ENCODE results near the gene ANKS1B. TPM values are rescaled to one million over a fixed set of nuclear protein-coding genes. Genes with fewer than 3 reads are reported as not detected.

Gene ANKS1B
- total RNA-seq, 4 donors from 2014 or later = 0.88 to 10.7 (median 4.4) TPM

DNA sequence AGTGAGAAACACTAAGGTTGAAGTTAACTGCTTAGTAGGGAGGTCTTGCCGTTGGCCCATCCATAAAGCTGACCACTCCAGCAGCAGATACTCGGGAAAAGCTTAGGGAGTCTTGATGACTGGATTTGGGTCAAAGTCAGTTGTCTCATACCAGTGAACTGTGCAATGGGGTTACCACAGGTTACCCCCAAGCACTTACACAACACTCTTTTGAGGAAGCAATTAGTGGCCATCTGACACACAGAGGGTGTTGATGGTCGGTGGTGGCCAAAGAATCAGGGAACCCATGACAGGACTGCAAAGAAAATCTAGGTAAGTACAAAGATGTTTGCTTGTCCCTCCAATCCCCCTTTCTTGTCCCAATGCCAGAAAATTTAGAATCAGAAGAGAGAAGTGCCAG lies 929.4 kb downstream of the ANKS1B start:
- no peak for TF ChIP-seq POLR2A (IDR thresholded peaks at IDR 0.05)
- TF ChIP-seq, protein P1, sequence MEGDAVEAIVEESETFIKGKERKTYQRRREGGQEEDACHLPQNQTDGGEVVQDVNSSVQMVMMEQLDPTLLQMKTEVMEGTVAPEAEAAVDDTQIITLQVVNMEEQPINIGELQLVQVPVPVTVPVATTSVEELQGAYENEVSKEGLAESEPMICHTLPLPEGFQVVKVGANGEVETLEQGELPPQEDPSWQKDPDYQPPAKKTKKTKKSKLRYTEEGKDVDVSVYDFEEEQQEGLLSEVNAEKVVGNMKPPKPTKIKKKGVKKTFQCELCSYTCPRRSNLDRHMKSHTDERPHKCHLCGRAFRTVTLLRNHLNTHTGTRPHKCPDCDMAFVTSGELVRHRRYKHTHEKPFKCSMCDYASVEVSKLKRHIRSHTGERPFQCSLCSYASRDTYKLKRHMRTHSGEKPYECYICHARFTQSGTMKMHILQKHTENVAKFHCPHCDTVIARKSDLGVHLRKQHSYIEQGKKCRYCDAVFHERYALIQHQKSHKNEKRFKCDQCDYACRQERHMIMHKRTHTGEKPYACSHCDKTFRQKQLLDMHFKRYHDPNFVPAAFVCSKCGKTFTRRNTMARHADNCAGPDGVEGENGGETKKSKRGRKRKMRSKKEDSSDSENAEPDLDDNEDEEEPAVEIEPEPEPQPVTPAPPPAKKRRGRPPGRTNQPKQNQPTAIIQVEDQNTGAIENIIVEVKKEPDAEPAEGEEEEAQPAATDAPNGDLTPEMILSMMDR (IDR thresholded peaks at IDR 0.05) = no peak
- Histone ChIP-seq H3K4me1 (no peaks in the 10 kb centered on the region), H3K4me3 (no peak overlapping the region), H3K27ac (no peak overlapping the region), H3K9me3 (no peaks in the 10 kb centered on the region), H3K27me3 (no peaks in the 10 kb centered on the region), H3K36me3 (no peaks in the 10 kb centered on the region)
- DNase-seq = no peak

DNA sequence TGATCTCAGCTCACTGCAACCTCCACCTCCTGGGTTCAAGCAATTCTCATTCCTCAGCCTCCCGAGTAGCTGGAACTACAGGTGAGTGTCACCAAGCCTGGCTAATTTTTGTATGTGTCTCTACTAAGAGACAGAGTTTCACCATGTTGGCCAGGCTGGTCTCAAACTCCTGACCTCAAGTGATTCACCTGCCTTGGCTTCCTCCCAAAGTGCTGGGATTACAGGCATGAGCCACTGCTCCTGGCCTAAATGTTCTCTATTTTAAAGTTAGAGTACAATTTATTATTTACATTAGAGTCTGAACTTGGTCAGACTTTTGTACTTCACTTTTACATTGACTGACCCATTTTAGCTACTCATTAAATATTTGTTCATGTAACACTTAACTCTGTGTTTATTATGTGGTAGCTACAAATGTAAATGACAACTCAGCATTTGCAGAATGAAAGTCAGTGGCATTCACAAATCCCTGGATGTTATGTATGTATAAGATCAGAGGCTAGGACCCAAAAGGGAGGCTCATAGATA lies 930.1 kb downstream of the ANKS1B start:
- Histone ChIP-seq H3K27me3 (no peaks in the 10 kb centered on the region), H3K36me3 (no peaks in the 10 kb centered on the region), H3K4me3 (no peak overlapping the region), H3K27ac (no peak overlapping the region), H3K4me1 (no peaks in the 10 kb centered on the region), H3K9me3 (no peaks in the 10 kb centered on the region)
- DNase-seq = no peak
- no peak for TF ChIP-seq POLR2A (IDR thresholded peaks at IDR 0.05)
- TF ChIP-seq, protein P1 (IDR thresholded peaks at IDR 0.05) = no peak

- Histone ChIP-seq H3K27me3 (no peaks in the 10 kb centered on the region), H3K9me3 (no peaks in the 10 kb centered on the region), H3K4me3 (no peak overlapping the region), H3K27ac (no peak overlapping the region), H3K36me3 (no peaks in the 10 kb centered on the region), H3K4me1 (no peaks in the 10 kb centered on the region)
- no peak for DNase-seq
- TF ChIP-seq POLR2A (IDR thresholded peaks at IDR 0.05) = no peak
- TF ChIP-seq, protein P1 (IDR thresholded peaks at IDR 0.05) = no peak
These were observed 930.9 kb downstream of the ANKS1B start for GRCh38 chr12:99053616-99054362.

DNA sequence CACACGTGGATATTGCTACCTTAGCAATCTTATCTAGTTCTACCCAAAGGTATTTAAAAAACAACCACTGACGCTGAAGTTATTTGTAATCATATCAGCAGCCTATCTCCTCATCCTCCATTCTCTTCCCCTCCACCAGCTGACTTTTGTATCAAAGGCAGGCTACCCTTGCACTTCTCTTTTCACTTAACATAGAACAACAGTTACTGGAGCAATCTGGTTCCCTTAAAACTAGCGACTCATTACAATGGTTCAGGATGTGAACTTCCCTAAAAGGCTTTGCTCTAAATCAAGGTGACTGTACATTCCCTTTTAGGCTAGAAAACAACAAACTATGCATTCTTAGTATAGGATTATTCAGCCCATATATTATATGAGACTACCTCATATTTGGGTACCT lies 935.0 kb downstream of the ANKS1B start:
- H3K36me3 ChIP-seq = no peaks in the 10 kb centered on the region
- no peak for DNase-seq
- no peaks in the 10 kb centered on the region for H3K27me3 ChIP-seq
- H3K4me3 ChIP-seq = no peak overlapping the region
- TF ChIP-seq, protein P1 (IDR thresholded peaks at IDR 0.05) = no peak
- no peaks in the 10 kb centered on the region for H3K4me1 ChIP-seq
- no peaks in the 10 kb centered on the region for H3K9me3 ChIP-seq
- no peak overlapping the region for H3K27ac ChIP-seq

DNA sequence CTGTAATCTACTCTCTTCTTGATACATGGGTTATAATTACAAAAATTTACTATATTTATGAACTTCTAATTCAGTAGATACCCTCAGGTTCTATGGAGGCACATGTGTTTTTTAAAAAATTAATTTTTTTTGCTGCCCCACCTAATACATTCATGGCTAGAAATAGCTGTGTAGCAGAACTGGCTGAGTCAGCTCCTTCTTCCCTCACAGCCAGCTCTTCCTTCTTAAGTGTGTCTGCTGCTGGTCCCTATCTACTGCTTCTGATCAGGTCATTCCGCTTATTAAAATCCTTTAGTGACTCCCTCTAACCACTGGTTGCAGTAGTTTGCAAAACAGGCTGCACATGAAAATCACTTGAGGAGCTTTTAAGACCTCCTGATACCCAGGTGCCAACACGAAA lies 939.6 kb downstream of the ANKS1B start:
- Histone ChIP-seq H3K27ac (no peak overlapping the region), H3K27me3 (no peaks in the 10 kb centered on the region), H3K4me3 (no peak overlapping the region), H3K4me1 (no peaks in the 10 kb centered on the region), H3K9me3 (no peaks in the 10 kb centered on the region), H3K36me3 (no peaks in the 10 kb centered on the region)
- DNase-seq = no peak
- no peak for TF ChIP-seq POLR2A (IDR thresholded peaks at IDR 0.05)
- TF ChIP-seq, protein P1 (IDR thresholded peaks at IDR 0.05) = no peak

All from Peyer's patch (tissue), 4 donors.